HUES48 (cell line): ENCODE data around the gene C1orf21.

ENCODE experiments used
- H3K27ac ChIP-seq: one replicate; pipeline ENCODE4 v1.7.0; 2013; ENCODE audit warnings: low read depth, low read length, inconsistent platforms
- H3K27me3 ChIP-seq: 2 replicates; pipeline ENCODE4 v1.6.1; 2013; ENCODE audit warnings: mild to moderate bottlenecking, low read length; ENCODE audit not compliant: control insufficient read depth, insufficient read depth
- H3K36me3 ChIP-seq: 2 replicates; pipeline ENCODE4 v1.6.1; 2013; ENCODE audit warnings: low read length; ENCODE audit not compliant: control insufficient read depth, insufficient read depth
- H3K4me1 ChIP-seq: 2 replicates; pipeline ENCODE4 v1.6.1; 2013; ENCODE audit warnings: mild to moderate bottlenecking, low read length; ENCODE audit not compliant: control insufficient read depth, insufficient read depth
- H3K4me3 ChIP-seq: 2 replicates; pipeline ENCODE4 v1.5.1; 2013; ENCODE audit warnings: mild to moderate bottlenecking, low read depth, low read length
- H3K9ac ChIP-seq: 2 replicates; pipeline ENCODE4 v1.6.1; 2013; ENCODE audit warnings: mild to moderate bottlenecking, low read depth, low read length, moderate library complexity
- H3K9me3 ChIP-seq: 2 replicates; pipeline ENCODE4 v1.6.1; 2013; ENCODE audit warnings: low read length; ENCODE audit not compliant: control insufficient read depth, insufficient read depth

The C1orf21 gene

DNA sequence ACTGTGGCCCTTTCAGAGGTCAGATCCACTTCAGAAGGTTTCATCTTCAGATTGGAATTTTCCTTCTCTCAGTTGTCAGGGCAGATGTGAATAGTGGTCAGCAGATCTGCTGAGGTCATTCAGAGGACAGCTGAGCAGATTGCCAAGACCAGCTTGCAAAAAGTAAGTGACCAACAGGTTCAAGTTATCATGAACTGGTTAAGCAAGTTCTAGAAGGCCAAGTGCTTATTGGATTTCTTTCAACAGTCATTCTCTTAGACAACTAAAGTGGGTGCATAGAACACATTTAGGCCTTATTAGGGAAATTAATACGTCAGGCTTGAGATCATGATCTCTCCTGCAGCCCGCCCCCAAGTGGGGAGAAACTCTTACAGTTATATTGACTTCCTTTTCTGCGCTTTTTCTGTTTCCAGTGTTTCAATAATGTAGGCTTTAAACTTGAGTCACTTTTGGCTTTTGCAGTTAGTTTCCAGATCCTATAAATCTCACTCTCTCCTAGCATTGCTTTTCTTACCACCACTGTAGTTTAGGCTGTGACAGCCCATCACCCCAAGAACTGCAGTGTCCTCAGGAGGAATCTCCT lies 96.4 kb downstream of the C1orf21 start:
- no peaks in the 10 kb centered on the region for H3K9me3 ChIP-seq
- no peak overlapping the region for H3K4me3 ChIP-seq
- no peaks in the 10 kb centered on the region for H3K27me3 ChIP-seq
- H3K9ac ChIP-seq = no peak overlapping the region
- H3K27ac ChIP-seq = no peak overlapping the region
- H3K36me3 ChIP-seq = 0 out of 2 replicates have a peak, but pooled peaks cover 13% of the 10 kb centered on the region
- H3K4me1 ChIP-seq = peaks cover 63% of the 10 kb centered on the region

DNA sequence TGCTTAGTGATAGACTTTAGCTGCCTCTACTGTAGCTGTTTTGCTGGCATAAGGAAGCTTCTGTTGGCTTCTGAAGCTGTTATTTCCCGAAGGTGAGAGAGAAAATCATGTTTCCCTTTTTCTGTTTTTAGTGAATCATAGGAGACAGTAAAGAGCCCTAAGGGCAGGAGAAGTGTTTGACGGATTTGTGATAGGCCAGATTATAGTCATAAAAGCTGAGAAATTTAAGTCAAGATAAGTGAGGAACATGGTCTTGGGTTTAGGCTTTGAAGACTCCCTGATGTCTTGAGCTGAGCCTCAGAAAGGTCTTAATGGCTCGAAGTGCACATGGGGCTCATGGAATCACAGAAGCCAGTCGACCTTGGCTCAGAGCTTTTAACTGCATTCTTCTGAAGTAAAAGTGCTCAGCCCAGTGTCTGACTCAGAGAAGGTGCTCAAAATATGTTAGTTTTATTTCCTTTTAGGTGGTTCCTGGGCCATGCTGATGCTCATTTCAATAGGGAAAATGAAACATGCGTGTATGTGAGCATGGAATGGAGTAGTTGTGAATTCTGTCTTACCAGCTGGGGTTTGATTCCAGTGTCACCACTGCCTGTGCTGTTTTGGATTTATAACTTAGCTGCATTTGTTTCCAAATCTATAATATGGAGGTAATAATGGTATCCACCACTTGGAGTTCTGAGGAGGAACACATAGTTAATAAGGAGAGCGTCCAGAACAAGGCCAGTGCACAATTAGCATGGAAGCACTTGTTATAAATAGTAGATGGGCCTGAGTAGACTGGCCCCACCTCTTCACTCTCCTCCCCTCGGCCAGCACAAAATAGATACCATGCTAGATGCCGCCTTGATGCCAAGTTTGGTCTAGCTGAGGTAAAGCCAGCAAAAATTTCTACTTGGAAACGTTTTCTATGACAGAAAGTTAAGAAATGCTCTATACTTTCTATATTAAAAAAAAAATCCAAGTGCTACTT lies 99.2 kb downstream of the C1orf21 start:
- H3K4me3 ChIP-seq = no peak overlapping the region
- H3K36me3 ChIP-seq = 0 out of 2 replicates have a peak, but pooled peaks cover 4% of the 10 kb centered on the region
- no peaks in the 10 kb centered on the region for H3K27me3 ChIP-seq
- H3K27ac ChIP-seq = no peak overlapping the region
- no peak overlapping the region for H3K9ac ChIP-seq
- H3K4me1 ChIP-seq = peaks cover 49% of the 10 kb centered on the region
- no peaks in the 10 kb centered on the region for H3K9me3 ChIP-seq

DNA sequence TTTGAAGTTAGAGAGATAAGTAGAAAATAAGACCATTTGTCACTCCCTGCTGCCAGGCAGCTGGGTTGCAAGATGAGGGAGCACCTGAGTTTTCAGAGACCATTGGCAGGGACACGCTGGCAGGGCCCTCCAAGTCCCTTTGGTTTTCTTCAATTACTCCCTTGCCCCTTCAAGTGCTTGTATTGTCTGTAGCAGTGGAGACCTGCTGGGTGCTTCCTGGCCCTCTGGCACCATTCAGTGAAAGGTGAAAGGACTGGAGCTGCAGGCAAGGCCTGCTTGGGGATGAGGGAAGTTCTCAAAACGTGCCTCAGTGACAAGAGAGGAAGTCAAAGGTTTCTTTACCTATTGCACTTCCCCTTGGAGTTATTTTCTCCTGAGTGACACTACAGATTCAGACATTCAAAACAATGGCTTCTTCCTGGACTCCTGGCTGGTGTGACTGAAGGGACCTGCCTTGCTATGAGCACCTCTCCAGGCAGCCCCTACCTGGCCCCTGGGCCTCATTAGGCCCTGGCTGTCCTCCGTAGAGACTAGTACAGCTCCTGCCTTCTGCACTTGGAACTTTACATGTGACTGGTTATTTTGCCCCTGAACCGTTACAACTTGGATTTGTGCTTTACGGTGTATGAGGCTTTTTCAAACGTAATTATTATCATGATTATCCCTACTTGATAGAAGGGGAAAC lies 100.1 kb downstream of the C1orf21 start:
- no peak overlapping the region for H3K9ac ChIP-seq
- H3K9me3 ChIP-seq = no peaks in the 10 kb centered on the region

DNA sequence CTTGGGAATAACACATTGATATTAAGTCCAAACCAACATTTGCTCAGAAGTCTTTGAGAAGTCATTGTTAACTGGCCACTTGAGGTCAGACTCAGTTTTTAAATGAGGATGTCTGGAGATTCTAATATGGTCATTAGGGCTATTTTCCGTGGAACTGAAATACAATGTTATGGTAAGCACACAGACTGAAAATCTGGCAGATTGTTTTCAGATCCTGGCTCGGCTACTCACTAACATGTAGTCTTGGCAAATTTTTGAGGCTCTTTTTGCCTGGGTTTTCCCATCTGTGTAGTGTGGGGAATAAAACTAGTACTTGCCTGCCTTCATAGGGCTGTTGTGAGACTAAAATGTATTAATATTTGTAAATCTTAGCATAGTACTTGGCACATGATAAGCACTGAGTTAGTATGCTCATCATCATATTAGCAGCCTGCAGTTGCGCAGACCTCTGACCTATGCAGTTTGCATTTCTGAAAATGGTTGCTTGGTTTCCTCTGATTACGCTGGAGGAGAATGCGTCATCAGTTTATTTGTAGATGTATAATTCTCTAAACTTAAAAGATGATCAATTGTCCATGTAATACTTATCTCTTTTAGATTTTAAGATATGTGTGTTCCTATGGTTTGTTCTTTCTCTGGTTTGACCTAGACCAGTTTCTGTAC lies 100.8 kb downstream of the C1orf21 start:
- Histone ChIP-seq H3K36me3 (0 out of 2 replicates have a peak, but pooled peaks cover 2% of the 10 kb centered on the region), H3K4me3 (no peak overlapping the region), H3K9ac (no peak overlapping the region), H3K9me3 (no peaks in the 10 kb centered on the region), H3K4me1 (peaks cover 46% of the 10 kb centered on the region), H3K27me3 (no peaks in the 10 kb centered on the region), H3K27ac (no peak overlapping the region)

More for the DNA sequence above, 100.1 kb downstream of the C1orf21 start:
- H3K36me3 ChIP-seq = 0 out of 2 replicates have a peak, but pooled peaks cover 4% of the 10 kb centered on the region
- H3K27ac ChIP-seq = peak overlapping the region; percentile 27
- H3K27me3 ChIP-seq = no peaks in the 10 kb centered on the region
- no peak overlapping the region for H3K4me3 ChIP-seq
- peaks cover 46% of the 10 kb centered on the region for H3K4me1 ChIP-seq

DNA sequence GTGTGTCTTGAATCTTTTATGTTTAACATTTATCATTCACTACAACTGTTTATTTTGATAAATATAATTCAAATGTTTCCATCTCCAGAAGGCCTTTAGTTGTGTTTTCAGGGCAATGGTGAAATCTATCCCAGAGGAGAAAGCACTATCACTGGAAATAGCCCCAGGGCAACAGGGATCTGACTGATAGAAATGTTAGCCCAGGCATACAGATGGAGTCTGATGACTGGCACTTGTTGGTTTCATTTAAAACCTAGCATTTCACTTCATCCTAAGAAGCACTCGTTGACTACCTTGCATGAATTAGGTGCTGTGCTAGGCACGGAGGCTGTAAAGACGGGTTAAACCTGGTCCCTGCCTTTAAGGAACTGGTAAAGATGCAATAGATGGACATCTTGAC lies 103.1 kb downstream of the C1orf21 start:
- Histone ChIP-seq H3K27me3 (no peaks in the 10 kb centered on the region), H3K9me3 (no peaks in the 10 kb centered on the region), H3K4me3 (no peak overlapping the region), H3K9ac (no peak overlapping the region), H3K4me1 (peaks cover 52% of the 10 kb centered on the region), H3K36me3 (no peaks in the 10 kb centered on the region), H3K27ac (no peak overlapping the region)

DNA sequence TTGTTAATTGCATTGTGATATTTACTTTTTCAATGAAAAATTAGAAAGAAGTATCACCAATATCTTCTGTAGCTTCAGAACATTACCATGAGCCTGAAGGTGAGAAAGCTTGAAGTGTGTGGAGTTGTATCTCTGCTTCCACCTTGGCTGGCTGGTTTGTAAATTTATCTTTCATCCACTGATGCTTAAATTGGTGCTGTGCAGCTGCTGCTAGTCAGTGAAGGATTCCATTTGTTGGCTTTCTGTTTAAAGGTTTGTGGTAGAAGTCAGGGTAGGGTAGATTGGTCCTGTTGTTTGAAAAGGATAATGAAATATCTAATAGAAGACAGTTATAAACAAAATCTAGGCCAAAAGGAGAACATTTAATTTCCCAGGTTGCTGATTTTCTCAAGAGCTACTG lies 105.7 kb downstream of the C1orf21 start:
- H3K27me3 ChIP-seq = no peaks in the 10 kb centered on the region
- peaks cover 57% of the 10 kb centered on the region for H3K4me1 ChIP-seq
- H3K4me3 ChIP-seq = no peak overlapping the region
- H3K36me3 ChIP-seq = no peaks in the 10 kb centered on the region
- no peak overlapping the region for H3K27ac ChIP-seq
- H3K9me3 ChIP-seq = no peaks in the 10 kb centered on the region
- no peak overlapping the region for H3K9ac ChIP-seq

DNA sequence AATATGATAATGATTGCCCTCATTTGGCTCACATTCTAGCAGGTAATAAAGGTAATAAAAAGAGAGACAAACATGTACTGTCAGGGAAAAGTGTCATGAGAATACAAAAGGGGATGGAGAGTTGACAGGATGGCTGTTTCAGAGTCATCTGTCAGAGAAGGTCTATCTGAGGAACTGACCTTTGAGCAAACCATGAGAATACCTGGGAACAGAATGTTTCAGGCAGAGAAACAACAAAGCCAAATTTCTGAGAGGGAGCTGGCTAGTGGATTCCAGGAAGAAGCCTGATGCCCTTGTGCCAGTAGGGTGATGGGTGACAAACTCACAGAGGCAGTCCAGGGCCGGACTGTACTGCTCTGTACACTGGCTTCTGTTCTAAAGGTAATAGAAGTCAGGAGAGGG lies 107.2 kb downstream of the C1orf21 start:
- Histone ChIP-seq H3K27ac (no peak overlapping the region), H3K36me3 (no peaks in the 10 kb centered on the region), H3K4me1 (peaks cover 68% of the 10 kb centered on the region), H3K4me3 (no peak overlapping the region), H3K9me3 (no peaks in the 10 kb centered on the region), H3K27me3 (no peaks in the 10 kb centered on the region), H3K9ac (no peak overlapping the region)

DNA sequence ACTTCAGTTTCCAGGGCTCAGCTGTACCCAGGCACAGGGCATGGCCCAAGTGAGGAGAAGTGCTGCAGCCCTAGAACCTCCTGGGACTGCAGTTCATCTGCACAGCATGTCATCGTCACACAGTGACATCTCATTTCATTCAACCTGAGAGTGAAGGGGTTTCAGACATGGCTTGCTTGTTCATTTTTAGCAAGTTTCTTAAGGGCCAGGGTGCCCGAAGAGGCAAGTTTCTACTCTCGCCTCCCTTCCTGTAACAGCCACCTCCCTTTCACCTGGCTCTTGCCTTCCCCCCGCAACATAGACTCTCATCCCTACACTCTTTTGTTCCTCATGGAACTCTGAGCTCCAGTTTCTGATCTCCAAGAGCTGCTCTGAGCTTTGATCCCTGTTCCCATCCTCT lies 108.1 kb downstream of the C1orf21 start:
- Histone ChIP-seq H3K4me3 (no peak overlapping the region), H3K9ac (no peak overlapping the region), H3K27ac (no peak overlapping the region), H3K27me3 (no peaks in the 10 kb centered on the region), H3K36me3 (no peaks in the 10 kb centered on the region), H3K4me1 (peaks cover 76% of the 10 kb centered on the region), H3K9me3 (no peaks in the 10 kb centered on the region)

DNA sequence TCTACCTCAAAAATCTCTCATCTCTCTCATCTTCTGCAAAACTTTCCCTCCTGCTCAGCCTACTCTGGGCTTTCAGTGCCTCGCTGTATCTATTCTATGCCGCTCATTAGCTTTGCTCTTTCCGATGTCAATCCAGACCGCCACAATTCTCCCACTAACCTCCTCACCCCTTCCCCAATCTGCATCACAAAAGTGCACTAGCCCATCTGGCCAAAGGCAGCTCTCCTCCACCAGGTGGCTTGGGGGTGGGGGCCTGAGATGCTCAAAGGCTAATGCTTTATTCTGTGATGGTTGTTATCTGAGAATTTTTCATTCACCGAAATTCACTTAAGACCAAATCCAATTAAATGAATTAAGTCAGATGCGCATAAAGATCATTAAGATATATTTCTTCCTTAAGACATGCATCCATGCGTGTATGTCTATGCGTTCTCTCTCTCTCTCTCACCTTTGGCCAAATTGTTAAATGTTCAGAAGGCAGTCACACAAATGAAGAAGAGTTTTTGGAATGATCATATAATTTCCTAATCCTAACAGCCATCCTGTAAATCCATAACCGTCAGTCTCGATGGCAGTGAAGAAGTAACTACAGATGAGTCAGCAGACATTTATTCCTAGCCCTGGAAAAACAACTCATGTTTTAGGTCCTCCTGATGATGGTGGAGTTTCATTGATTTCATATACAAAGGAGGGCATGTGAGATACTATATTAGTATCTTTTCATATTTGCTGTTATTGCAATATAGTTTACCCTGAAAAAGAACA lies 111.3 kb downstream of the C1orf21 start:
- peak overlapping the region; percentile 18 for H3K4me3 ChIP-seq
- H3K36me3 ChIP-seq = no peaks in the 10 kb centered on the region
- no peak overlapping the region for H3K9ac ChIP-seq
- H3K27me3 ChIP-seq = no peaks in the 10 kb centered on the region
- peaks cover 68% of the 10 kb centered on the region for H3K4me1 ChIP-seq
- no peak overlapping the region for H3K27ac ChIP-seq
- H3K9me3 ChIP-seq = no peaks in the 10 kb centered on the region

DNA sequence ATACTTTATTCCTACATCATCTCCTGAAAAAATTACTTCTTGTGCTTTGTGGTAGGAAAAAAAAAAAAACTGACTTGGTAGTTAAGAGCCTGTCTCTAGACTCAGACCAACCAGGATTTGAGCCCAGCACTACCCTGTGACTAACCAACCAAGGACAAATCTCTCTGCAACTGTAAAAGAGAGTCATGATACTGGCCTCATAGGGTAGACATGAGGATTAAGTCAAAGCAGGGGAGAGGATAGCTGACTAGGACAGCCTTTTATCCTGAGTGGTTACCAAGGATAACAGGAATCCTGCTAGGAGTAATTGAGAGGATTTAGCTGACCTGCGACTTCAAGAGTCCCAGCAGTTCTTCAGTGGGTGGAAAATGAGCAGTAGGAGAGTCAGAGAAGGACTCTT lies 112.8 kb downstream of the C1orf21 start:
- Histone ChIP-seq H3K27me3 (no peaks in the 10 kb centered on the region), H3K36me3 (no peaks in the 10 kb centered on the region), H3K9me3 (no peaks in the 10 kb centered on the region), H3K27ac (no peak overlapping the region), H3K9ac (no peak overlapping the region), H3K4me3 (no peak overlapping the region), H3K4me1 (peaks cover 71% of the 10 kb centered on the region)
